Activated CD8-positive, alpha-beta memory T cell treated with anti-CD3 and anti-CD28 coated beads for 4 hours (primary cell): ENCODE data around the gene MBD1.
"Not testable (repeated sequence)": the region's sequence is repeated elsewhere in the genome, so short reads cannot be mapped to it uniquely, and the experiment has no call there.

ENCODE experiments used
- DNase-seq, 2 donors: peaks; one replicate each; pipeline ENCODE4 v3.0.0-alpha.2; 2020; ENCODE audit warnings: low read depth in 2 of 2

The MBD1 gene

DNA sequence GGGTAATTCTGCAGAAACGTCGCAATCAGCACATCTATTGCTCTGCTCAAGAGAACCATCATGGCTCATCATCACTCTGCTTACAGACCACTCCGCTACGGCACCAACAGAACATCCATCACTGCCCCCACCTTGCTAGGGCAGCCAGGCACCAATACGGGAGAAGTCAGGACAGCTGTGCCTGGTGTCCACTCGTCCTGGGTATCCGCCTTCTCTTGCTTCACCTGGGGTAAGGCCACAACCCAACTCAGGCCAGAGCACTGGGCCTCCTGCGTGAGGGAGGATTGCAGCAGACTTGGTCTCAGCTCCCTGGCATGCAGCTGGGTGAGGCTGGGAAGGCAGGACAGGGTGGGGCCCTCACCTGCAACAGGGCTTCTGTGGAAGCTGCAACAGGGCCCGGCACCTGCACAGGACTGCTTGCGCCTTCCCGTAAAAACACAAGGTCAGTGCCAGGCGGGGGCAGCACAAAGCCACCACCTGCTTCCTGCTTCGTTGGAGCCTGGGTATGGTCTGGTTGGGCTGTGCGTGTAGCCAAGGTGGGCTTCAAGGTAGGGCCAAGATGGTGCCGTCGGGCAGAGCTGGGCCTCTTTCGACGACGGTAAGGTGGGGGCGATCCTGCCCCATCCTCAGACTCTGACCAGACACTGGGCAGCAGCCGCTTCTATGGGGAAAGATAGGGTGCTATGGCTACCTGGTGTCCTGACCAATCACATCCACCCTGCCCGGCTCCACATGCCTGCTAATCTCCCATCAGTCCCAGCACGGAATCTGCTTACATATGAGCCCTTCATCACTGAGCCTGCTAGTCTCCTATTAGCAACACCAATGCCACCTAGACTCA is 7.9 kb downstream of the MBD1 start:
- DNase-seq = no peak

DNA sequence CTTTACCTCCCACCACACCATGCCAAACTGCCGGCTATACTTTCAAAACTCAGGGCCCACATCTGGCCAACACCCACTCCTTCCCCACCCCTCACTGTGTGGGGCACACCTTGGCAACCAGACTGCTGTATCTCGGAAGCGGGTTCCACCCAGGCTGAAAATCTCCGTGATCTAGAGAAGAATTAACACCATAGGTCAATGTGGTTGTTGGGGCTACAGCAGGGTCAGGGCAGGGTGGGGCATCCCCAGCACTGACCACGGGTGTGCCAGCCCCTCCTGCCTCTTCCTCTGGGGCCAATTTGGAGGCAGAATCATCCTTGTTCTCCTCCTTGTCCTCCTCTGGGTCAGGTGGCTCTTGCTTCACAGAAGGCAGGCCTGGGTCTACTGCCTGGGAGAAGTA is 8.8 kb downstream of the MBD1 start:
- DNase-seq = no peak

DNA sequence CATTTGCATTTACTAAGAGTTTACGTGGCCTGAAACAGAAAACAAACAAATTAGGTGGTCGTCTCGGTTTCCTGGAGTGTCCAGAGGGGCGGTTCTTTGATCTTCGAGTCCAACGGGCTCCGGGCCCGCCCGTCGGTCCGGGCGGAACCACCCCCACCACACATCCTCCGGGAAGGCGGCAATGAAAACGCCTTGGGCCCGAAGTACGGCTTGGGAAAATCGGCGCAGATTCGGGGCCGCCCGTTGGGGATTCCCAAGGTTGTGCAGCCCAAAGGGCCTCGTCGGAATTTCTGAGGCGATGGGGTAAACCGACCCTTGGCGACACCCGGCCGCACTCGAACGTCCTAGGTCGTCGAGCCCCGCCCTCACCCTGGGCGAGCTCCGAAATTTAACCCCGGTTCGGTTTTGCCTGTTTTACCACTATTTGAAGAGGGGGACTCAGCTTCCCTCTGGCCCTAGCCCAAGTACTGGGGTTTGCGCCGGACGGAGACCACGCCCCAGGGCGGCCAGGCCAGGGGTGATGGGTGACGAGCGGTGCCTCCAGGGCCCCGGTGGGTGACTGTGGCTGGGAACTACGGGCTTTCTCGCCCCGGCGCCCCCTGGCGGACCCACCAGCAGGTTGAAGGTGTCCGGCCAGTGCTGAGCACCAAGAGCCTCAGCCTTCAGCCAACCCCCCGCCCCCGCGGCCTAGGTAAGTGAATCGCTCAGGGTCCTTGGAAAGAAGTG is 13.1 kb downstream of the MBD1 start:
- peak; percentile 60 to 64 for DNase-seq

DNA sequence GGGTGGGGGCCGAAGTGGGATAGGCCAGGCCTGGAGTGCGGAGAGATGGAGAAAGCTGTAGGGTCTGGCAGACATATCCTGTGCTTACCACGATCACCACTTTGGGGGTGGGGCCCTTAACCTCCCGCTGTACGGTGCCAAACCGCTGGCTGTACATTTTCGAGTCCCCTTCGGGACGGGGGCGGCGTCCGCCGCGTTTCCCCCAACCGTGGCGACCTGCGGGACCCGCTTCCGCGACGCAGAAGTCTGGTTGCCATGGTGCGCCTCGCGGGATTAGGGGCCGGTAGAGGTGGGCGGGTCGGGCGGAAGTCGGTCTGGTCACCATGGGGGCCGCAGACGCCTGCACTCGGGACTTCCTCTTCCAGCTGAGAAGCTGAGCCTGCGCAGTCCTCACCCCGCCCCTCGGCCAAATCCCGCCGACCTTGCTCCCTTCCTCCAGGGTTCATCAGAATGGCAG is 15.0 kb downstream of the MBD1 start, which contains the start of gene CFAP53:
CFAP53 (minus strand) TSS at position 248 of the 457 bp plus-strand sequence; CDS start at position 157, 91 bp downstream.
- DNase-seq = peak; percentile 75 to 76

DNA sequence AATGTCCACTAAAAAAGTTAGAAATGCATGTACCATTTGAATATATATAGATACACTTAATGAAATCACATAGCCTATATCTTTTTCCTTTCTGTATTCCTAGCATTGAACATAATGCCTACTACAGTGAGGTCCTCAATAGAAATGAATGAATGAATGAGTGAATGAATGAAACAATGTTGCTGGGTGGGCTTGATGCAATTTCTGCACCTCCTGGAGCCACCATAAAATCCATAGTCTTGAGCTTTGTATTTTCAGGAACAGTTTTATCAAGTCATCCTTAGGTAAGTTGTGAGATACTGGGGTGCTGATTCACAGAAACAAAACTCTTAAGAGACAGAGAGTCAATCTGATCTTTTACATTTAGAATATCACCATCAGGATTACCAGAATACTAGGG is 18.3 kb downstream of the MBD1 start:
- DNase-seq = no peak

DNA sequence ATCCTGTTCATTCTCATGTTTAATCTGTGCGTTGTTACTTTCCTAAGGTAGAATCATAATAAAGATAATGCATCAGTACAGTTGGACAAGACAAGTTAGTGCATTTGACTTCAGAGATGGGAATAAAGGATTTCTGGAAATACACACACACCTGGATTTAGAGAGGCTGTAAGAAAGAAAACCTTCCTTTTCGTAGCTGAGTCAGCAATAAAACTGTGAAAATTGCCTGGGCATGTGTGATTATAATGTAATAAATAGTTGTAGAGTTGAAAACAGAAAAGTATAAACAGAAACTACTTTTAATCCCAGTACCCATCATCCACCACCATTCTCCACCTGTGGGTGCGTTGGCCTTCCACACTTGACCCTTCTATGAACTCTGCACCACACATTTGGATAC is 30.4 kb downstream of the MBD1 start:
- DNase-seq = no peak

DNA sequence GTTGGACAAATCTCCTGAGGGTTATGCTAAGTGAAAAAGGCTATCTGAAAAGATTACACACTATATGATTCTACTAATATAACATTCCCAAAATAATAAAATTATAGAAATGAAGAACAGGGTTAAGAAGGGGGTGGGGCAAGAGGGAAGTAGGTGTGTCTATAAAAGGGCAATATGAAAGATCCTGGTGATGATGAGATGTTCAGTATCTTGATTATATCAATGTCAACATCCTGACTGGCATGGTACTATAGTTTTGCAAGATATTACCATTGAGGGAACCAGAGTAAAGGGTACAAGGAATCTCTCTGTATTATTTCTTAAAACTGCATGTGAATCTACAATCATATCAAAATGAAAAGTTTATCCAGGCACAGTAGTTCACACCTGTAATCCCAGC is 31.7 kb downstream of the MBD1 start:
- no peak for DNase-seq

DNA sequence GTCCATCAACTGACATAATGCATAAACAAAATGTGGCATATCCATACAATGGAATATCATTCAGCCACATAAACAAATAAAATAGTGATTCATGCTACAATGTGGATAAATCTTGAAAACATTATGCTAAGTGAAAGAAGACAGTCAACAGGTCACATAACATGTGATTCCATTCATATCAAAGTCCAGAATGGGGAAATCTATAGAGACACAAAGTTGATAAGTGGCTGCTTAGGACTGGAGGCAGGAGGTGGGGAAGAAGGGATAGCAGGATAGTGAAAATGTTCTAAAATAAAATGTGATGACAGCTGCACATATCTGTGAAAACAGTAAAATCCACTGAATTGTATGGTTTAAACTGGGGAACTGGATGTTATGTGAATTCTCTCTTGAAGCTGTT is 33.8 kb downstream of the MBD1 start:
- no peak for DNase-seq

DNA sequence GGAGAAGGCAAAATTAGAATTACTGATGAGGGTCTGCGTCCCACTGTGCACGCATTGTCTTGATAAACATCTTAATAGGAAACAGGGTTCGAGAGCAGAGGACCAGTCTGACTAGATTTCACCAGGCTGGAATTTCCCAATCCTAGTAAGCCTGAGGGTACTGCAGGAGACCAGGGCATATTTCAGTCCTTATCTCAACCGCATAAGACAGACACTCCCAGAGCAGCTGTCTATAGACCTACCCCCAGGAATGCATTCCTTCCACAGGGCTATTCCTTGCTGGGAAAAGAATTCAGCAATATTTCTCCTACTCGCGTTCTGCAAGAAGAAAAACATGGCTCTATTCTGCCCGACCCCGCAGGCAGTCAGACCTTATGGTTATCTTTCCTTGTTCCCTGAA is 39.6 kb downstream of the MBD1 start:
- DNase-seq = not testable (repeated sequence)

DNA sequence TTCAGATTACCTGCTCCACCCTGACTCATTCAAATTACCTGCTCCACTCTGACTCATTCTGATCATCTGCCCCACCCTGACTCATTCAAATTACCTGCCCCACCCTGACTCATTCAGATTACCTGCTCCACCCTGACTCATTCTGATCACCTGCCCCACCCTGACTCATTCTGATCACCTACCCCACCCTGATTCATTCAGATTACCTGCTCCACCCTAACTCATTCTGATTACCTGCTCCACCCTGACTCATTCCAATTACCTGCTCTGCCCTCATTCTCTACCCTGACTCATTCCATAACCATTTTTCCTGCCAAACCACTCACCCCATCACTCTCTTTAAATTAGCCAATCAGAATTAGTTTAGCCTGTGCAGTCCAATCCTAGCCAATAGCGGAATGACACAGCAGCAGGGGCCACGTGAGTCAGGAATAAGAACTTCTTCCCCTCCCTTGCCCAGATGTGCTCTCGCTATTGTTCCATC is 41.2 kb downstream of the MBD1 start:
- DNase-seq = no peak

DNA sequence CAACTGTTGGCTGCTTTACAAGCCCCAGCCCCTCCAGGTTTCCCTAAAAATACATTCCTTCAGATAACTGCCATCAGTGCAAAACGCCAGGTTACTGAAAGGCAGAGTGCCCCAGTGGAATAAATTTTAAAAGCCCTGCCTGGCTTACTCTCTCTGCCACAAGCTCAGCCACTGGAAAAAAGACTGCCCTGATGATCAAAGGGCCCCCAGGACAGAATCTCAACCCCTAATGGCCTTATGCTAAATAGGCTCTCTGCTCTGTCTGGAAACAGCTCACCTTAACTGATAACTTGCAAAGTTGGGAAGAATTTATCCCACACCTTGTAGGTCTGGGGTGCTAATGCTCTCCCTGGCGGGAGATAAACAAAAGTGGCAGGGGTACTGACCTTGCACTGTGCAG is 48.9 kb downstream of the MBD1 start:
- DNase-seq = no peak

DNA sequence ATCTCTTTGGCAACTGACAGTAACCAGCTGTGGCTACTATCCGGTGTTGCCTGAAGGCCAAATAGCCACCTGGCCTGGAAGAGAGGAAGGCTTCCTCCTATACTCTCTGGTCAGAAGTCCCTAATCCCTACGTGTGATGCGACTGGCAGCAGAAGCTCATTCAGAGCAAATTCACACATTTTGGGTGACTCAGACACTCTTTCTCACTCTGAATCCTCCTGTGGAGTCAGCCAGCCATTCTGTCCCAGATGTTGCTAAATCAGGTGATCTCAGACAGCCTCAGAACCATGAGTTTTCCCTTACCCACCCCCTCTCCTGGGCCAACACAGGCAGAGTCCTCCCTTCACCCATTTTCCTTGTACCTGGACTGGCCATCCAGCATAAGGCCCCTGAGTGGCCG is 49.7 kb downstream of the MBD1 start:
- DNase-seq = no peak

DNA sequence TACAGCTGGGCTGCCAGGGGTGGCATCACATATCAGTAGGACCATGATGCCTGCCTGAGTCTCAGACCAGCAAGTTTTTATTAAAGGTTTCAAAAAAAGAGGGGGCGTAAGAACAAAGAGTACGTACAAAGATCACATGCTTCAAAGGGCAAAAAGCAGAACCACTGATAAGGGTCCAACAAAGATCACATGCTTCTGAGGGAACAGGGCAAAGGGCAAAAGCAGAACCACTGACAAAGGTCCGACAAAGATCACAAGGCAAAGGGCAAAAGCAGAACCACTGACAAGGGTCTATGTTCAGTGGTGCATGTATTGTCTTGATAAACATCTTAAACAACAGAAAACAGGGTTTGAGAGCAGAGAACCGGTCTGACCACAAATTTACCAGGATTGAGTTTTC is 61.1 kb downstream of the MBD1 start:
- not testable (repeated sequence) for DNase-seq
